Measurements from ENCODE around the gene MFSD2A.
"Not testable (repeated sequence)": the region's sequence is repeated elsewhere in the genome, so short reads cannot be mapped to it uniquely, and the experiment has no call there.

The MFSD2A gene

DNA sequence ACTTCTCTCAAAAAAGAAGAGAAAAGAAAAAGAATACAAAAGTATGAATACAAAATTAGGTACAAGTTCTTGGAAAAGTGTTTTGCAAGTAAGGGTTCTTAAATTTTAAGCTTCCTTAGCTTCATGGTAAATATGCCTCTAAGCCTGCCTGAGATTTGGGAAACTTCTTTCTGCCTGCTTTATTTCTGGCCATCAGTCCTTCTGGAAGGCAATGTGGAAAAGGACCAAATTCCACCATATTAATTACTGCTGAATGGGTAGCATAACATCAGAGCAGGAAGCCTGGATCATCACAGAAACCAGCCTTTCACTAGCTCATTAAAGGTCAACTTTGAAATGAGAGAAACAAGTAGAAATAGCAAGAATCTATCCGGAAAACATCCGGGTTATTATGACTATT is 46.5 kb downstream of the MFSD2A start:
- no peak for DNase-seq (ENCODE audit: low read depth in 1 of 2, low spot score in 1 of 2)

GRCh38 chr1:40003156-40004093 is 48.5 kb downstream of the MFSD2A start:
- DNase-seq (ENCODE audit: low read depth in 1 of 2, low spot score in 1 of 2): no peak

DNA sequence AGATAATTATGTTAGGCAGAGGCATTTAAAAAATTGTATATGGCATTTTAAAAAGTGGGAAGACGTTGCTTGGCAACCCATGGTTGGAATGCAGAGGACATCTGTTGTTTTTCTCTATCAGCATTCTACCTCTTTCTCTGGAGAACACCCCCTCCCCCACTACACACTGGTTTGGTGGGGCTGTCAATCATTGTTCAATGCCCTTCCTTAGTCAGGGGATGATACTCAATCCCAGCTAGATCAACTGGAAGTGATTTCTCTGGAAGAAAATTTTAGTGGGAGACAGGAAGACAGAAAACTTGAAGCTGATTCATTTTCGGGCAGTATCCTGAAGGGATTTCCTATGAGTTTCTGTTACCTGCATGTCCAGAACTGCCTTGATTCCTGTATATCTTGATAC is 49.9 kb downstream of the MFSD2A start:
- no peak for DNase-seq (ENCODE audit: low read depth in 1 of 2, low spot score in 1 of 2)

- not testable (repeated sequence) for DNase-seq (ENCODE audit: low read depth in 1 of 2, low spot score in 1 of 2)
Measured at GRCh38 chr1:40007481-40008034, 52.6 kb downstream of the MFSD2A start.

GRCh38 chr1:40011198-40011597 is 56.3 kb downstream of the MFSD2A start:
- no peak for DNase-seq (ENCODE audit: low read depth in 1 of 2, low spot score in 1 of 2)

- no peak for DNase-seq (ENCODE audit: low read depth in 1 of 2, low spot score in 1 of 2)
Measured at GRCh38 chr1:40014253-40014706, 59.3 kb downstream of the MFSD2A start.

DNA sequence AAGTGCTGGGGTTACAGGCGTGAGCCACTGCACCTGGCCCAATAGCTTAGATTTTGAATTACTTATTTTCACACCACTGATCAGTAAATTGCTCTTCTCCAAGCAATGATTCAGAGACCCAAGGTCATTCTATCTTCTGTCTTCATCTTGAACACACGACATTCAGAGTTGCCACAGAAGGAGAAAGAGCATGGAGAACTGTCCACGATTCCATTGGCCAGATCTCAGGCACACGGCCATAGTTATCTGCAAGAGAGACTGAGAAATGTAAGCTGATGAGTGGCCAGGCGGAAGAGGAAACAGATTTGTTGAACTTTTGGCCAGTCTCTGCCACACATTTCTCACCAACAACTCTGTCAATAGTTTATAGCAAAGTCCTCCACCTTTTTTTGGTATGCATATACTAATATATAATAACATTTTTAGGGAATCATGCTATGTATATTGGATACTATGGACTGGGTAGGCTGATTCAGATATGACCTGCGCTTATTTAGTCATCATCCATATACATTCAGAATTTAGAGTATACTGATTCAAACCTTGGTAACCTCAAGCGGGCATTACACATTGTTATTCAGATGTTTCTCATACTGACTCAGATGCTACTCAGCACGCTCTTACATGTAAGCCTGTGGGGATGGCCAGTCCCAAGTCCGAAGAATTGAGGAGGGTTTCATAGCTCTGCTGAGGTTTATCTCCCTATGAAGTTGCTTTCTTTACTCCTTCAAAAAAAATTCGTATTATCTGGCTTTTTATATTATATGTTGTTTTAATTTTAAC is 60.1 kb downstream of the MFSD2A start:
- DNase-seq (ENCODE audit: low read depth in 1 of 2, low spot score in 1 of 2): no peak

DNA sequence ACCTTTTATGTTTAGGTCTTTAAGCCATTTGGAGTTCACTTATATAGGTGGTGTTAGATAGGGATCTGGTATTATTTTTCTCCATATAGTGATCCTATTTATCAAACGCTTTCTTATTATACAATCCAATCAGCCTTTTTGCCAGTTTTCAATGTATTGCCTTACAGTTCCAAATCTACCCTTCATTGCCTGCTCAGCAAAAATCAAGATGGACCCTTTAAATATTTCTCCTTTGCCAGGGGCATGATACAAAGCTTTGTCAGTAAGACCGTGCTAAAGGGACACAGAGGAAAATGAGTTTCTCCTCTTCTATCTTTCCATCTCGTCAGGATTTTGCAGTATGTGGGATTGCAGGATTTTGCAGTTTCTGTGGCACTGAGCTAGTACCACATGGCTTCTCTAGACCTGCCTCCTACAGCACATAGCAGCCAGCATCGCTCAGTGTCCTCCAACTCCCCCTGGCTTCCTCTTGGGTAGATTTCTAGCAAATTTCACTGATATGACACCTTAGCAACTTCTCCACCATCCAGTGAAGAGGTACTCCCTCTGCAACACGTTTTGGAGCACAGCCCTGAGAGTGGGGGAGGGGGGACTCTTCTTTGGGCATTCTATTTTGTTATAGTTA is 63.1 kb downstream of the MFSD2A start:
- no peak for DNase-seq (ENCODE audit: low read depth in 1 of 2, low spot score in 1 of 2)

All from activated T-helper 1 cell treated with anti-CD3 and anti-CD28 coated beads, Interleukin-2, amount 50 U/mL, for 16 hours (primary cell).